CD4-positive, alpha-beta T cell treated with Interleukin-1 beta for 1 hour (primary cell): ENCODE data around the gene UTP14A.

Source experiments
- DNase-seq, 2 donors: peaks; one replicate each; pipeline ENCODE4 v3.0.0-alpha.2; 2020 to 2022

Gene UTP14A

DNA sequence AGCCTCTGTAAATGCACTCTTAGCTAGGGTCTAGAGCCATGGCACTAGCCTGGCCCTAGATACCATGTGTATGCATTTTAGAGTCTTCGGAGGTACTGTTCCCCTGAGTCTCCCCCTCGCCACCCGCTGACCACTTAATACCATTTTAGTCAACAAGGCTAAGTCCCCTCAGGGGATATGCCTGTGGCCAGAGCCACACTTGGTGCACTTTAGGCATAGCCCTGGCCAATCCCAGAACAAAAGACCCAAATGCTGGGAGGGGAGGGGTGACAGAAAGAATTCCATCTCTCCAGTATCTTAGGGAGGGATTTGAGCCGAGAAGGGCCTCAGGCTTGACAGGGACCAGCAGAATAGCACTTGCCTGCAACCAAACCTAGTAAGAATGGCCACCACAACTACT is 47.9 kb downstream of the UTP14A start:
- DNase-seq: no peak

DNA sequence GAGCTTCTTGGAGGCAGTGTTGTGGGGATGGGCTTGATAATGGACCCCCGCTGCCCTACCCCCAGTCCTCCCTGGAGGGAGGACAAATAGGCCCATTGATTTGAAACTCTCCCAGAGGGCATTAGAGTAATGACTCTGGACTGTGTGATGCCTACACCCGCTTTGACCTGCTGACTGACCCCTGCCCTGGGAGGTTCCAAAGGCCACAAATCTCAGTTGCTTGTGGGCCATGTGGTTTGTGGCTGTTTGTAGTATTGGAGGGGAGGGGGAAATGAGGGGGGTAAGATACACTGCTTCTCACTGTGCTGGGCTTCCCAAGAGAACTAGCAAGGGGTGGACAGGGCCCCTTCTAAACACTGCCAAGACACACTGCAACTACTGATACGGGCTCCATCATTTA is 48.8 kb downstream of the UTP14A start:
- no peak for DNase-seq

- DNase-seq: no peak
These were observed 49.7 kb downstream of the UTP14A start for GRCh38 chrX:129955682-129956081.

DNA sequence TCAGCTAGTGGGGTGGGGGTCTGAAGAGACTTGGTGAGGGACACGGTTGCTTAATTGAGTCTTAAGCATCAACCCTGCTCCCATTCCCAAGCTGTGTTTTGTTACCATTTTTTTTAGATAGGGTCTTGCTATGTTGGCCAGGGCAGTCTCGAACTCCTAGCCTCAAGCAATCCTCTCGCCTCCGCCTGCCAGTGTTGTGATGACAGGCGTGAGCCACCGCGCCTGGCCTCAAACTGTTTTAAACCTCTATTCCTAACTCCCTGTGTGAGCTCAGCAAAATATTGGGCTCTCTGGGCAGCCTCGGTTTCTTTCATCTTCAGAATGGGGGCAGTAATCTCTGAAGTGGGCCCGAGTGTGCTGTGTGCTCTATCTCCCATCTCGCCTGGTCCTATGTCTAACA is 50.2 kb downstream of the UTP14A start:
- DNase-seq: no peak

DNA sequence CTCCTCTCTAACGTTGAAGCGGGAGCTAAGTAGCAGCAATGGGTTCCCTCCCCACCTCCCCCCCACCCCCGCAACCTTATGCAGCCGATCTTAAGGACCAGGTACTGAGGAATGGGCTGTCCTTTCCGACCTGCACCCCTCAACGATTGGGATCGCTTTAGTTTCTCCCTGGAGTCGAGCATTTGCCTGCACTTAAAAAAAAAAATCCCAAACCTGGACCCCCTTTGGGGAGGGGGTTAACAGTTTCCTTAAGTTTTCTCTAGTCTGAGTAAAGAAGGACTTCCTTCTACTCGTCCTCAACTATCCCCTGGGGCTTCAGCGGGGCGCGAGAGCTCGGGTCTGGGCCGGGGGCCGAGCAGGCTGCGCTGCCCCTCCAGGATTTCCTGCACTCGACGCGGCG is 50.8 kb downstream of the UTP14A start:
- DNase-seq: no peak

DNA sequence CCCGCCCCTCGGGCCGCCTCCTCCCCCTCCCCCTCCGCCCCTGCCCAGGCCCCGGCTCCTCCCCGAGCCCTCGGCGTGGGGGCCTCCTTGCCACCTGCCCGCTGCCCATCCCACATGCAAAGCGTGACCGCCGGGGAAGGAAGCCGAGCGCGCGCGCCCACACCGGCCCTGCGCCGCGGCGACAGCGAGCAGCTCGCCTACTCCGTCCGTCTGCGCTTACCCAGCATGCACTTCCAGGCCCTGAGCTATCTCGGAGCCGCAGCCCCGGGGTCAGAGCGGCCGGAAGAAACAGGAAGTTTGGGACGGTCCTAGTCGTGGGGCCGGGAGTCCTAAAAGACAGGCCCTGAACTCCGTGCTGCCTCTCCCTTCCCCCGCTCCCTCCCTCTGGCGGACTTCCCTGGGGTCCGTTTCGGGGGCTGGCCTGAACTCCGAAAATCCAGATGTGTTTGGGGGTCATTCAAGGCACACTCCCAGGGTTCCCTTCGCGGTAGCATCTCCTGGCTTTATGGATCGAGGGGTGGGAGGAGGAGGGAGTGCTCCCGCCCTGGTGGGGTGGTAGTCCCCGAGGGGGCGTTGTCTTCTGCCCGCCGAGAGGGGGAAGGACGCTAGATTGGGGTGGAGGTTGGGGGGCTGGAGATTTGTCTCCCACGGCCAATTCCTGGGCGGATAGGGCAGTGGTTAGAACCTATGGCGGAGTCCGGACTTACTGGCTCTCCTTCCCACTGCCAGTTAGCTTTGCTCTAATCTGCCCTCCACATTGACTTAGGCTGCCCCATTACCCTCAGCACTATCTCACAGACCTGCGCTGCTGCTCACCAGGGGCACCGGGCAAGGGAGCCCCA is 51.5 kb downstream of the UTP14A start:
- DNase-seq: peak; percentile 51 to 75

DNA sequence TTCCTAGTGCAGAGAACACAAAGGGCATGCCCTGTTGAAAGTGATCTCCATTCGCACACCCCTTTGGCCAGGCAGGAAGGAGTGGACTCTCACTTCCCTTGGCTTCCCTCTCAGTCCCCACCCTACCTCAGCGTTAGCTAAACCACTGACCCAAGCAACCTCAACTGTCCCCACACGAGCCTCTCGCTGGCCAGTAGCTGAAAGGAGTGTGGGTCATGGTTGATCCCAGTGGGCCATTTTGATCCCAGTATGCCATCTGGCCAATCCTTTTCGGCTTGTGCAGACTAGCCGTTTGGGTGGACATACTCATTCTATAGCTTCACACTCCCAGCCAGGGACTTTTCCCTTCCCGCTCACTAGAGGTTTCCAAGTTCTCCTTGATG is 52.1 kb downstream of the UTP14A start:
- DNase-seq: no peak

- no peak for DNase-seq
These were observed 53.0 kb downstream of the UTP14A start for GRCh38 chrX:129958814-129959492.

DNA sequence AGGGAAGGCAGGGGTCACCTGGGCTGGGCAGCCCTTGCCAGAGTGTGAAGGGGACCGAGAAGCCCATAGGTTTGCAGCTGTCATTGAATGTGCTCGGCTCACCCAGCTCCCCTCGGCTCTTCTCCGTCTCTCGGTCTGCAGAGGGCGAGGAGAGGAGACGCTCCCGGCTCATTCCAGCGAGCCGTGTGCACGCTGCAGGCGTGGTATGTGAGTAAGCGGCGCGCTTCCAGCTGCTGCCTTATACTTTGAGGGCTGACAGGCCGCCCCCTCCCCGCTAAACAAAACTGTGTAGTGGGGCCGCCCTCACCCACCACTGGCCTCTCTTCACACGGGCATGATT is 53.5 kb downstream of the UTP14A start:
- no peak for DNase-seq

- DNase-seq: peak; percentile 73 to 75
These were observed 55.5 kb downstream of the UTP14A start for GRCh38 chrX:129961180-129962083.

GRCh38 chrX:129963729-129964128 is 57.8 kb downstream of the UTP14A start:
- no peak for DNase-seq

DNA sequence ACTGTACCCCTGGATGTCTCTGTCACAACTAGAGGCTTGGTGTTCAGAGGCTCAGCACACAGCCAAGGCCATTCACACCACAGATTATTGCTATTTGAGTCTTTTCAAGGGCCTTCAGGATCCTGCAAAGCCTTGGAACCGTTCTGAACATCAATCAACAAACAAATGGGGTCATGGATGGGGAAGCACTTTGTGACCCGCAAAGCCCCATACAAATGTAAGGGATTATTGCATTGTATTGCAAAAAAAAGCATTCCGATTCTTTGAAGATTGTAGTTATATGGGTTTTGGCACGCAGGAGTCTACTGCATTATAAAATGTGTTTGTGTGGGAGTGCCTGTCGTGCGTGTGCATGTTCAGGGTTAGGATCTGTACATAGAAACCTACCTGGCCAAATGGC is 59.2 kb downstream of the UTP14A start:
- DNase-seq: no peak

GRCh38 chrX:129968968-129969367 is 63.0 kb downstream of the UTP14A start:
- DNase-seq: no peak

GRCh38 chrX:129976441-129976840 is 70.5 kb downstream of the UTP14A start:
- no peak for DNase-seq
